GM06990 (cell line): ENCODE data around the gene CRAT.

Experiments
- DNase-seq: peaks from one replicate; pipeline ENCODE4 v3.0.0-alpha.2; 2011; ENCODE audit not compliant: insufficient read length; ENCODE audit errors: extremely low read depth
- H3K27me3 ChIP-seq: replicated peaks from 2 replicates; pipeline ENCODE4 v1.6.0; 2011; ENCODE audit warnings: low read length; ENCODE audit not compliant: control insufficient read depth, insufficient read depth
- H3K36me3 ChIP-seq: 2 replicates; pipeline ENCODE4 v1.5.1; 2011; ENCODE audit warnings: low read length; ENCODE audit not compliant: control insufficient read depth, insufficient read depth
- H3K4me3 ChIP-seq: replicated peaks from 2 replicates; pipeline ENCODE4 v1.5.1; 2011; ENCODE audit warnings: low read depth, mild to moderate bottlenecking, control low read depth, low read length
- TF ChIP-seq, protein P1 (sequence below): IDR thresholded peaks from 2 replicates; pipeline ENCODE4 v1.5.1; 2011; ENCODE audit warnings: low read length, control low read depth, mild to moderate bottlenecking, inconsistent platforms; ENCODE audit not compliant: insufficient read depth, poor library complexity, severe bottlenecking

The CRAT gene

DNA sequence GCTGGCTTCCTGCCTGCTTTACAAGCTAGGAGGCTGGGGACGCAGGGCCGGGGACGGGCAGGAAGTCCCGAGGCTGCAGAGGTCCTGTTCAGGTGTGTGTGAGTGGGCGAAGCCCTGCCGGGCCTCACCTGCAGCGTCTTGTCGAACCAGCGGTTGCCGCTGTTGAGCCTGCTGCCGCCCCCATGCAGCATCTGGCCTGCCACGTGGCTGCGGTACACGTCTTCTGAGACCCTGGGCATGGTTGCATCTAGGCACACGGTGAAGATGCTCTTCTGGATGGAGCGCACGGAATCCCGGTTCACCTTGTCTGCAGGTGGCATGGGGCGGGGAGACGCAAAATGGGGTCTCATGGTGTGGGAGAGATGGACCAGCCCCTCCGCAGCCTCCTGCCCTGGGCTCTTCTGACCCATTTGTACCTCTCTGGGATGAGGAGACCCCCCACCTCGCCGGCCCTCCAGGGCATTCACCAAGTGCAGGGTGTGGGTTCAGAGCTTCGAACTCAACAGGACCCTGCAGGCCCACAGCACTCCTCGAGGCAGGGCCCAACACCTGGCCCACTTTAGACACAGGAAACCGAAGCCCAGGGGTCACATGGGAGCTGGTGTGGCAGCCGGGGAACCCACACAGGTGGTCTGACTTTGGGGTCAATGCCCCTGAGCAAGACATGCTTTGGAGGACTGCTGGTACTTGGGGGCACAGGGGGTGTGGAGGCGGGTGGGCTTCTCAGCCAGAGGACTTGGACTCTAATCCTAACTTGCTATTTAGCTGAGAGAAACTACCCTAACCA lies 10.0 kb downstream of the CRAT start:
- no peak overlapping the region for H3K4me3 ChIP-seq
- DNase-seq: no peak
- H3K27me3 ChIP-seq: no peaks in the 10 kb centered on the region
- H3K36me3 ChIP-seq: no peaks in the 10 kb centered on the region
- TF ChIP-seq, protein P1, sequence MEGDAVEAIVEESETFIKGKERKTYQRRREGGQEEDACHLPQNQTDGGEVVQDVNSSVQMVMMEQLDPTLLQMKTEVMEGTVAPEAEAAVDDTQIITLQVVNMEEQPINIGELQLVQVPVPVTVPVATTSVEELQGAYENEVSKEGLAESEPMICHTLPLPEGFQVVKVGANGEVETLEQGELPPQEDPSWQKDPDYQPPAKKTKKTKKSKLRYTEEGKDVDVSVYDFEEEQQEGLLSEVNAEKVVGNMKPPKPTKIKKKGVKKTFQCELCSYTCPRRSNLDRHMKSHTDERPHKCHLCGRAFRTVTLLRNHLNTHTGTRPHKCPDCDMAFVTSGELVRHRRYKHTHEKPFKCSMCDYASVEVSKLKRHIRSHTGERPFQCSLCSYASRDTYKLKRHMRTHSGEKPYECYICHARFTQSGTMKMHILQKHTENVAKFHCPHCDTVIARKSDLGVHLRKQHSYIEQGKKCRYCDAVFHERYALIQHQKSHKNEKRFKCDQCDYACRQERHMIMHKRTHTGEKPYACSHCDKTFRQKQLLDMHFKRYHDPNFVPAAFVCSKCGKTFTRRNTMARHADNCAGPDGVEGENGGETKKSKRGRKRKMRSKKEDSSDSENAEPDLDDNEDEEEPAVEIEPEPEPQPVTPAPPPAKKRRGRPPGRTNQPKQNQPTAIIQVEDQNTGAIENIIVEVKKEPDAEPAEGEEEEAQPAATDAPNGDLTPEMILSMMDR: no peak

DNA sequence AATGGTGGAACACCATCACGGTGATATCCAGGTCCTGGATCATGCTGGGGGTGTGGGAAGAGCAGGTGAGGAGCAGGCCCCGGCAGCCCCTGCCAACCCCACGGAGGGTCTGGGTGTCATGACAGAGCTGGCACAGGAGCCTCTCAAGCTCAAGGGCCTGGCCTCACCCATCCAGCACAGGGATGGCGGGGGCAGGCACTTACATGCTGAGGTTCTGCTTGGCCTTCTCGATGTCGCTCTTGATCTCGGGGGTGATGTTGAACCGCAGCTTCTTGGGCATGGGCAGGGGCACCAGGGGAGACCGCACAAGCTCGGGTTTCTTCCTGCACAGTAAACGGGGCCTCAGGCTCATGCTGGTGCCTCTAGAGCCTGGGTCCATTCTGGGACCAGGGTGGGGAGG lies 12.3 kb downstream of the CRAT start:
- DNase-seq: no peak
- TF ChIP-seq, protein P1: no peak
- H3K27me3 ChIP-seq: no peaks in the 10 kb centered on the region
- H3K4me3 ChIP-seq: no peak overlapping the region
- H3K36me3 ChIP-seq: no peaks in the 10 kb centered on the region

DNA sequence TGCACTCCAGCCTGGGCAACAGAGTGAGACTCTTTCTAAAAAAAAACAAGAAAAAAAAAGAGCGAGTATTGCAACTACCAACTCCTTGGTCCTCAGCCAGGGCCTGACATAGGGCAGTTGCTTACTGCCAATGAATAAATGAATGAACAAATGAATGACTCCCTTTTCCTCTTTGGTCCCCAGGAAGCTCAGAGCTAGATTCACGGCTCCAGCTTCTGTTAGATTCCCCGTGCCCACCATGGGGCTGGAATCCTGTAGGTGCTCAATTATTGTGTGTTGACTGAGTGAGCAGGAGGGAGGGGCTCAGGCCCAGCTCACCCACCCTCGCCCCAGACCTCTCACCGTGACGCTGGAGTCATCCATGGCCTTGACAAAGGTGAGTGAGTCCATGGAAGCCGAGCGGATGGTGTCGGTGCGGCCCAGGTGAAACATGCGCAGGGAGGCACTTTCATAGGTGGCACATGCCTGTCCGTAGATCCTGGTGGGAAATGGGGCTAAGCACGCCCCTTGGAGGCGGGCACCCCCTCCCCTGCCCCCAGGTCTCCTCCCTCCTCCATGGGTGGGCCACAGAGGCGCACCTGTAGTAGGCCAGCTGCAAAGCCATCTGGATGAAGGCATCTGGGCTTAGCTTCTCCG lies 12.8 kb downstream of the CRAT start:
- Histone ChIP-seq H3K4me3 (no peak overlapping the region), H3K36me3 (no peaks in the 10 kb centered on the region), H3K27me3 (no peaks in the 10 kb centered on the region)
- DNase-seq: no peak
- TF ChIP-seq, protein P1: no peak

DNA sequence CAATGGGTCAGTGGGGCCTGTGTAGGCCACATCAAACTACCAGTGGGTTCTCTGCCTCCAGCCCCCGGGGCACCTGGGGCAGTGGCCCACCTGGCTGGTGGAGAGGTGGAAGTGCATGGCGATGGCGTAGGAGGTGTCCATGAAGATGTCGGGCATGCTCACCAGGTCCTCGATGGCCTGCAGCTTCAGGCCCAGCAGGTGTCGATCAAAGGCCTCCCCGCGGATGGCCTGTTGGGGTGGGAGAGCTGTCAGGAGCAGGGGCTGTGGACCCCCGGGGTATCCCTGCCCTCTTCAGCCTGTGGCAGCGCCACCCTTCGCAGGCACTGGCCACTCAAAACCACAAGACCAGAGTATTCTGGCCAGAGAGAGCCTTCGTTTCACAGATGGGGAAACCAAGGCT lies 14.7 kb downstream of the CRAT start:
- DNase-seq: no peak
- Histone ChIP-seq H3K4me3 (no peak overlapping the region), H3K36me3 (no peaks in the 10 kb centered on the region), H3K27me3 (no peaks in the 10 kb centered on the region)
- TF ChIP-seq, protein P1: no peak

DNA sequence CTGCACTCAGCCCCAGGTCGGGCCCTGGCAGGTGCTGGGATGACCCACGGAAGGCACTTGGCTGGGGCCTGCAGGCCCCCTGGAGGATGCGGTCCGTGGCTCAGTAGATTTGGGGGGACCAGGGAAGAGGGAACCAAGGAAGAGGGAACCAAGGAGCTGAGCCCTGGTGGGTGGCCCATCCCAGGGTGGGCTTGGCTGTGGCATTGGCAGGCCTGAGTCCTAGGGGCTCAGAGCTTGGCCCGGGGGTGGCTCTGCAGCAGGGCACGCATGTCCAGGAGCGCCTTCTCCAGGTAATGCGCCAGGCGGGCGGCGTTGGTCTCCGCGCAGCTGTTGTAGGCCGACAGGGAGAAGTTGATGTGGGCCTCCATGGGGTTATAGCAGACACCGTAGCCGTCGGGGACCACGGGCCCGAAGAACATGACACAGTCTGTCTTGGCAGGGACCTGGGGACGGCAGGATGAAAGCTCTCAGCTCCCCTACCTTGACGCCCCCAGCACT lies 15.4 kb downstream of the CRAT start:
- TF ChIP-seq, protein P1: no peak
- Histone ChIP-seq H3K36me3 (no peaks in the 10 kb centered on the region; the same call in 1 of the 2 replicates), H3K27me3 (no peaks in the 10 kb centered on the region), H3K4me3 (no peak overlapping the region)
- no peak for DNase-seq
